Measurements from ENCODE around the gene RPTOR.
"Not testable (repeated sequence)": the region's sequence is repeated elsewhere in the genome, so short reads cannot be mapped to it uniquely, and the experiment has no call there.

RPTOR gene

DNA sequence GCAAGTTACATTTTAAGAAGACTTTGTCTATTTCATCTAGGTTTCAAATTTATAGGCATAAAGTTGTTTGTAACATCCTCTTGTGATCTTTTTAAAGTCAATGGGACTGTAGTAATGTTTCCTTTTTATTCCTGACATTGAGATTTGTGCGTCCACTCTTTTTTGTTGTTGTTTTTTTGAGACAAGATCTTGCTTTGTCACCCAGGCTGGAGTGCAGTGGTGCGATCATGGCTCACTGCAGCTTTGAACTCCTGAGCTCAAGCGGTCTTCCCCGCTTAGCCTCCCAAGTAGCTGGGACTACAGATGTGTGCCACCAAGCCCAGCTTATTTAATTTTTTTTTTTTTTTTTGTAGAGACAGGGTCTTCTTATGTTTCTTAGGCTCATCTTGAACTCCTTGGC is 29.9 kb downstream of the RPTOR start:
- no peak overlapping the region for H3K27ac ChIP-seq
- H3K4me3 ChIP-seq, result no peak overlapping the region
- no peaks in the 10 kb centered on the region for H3K36me3 ChIP-seq (ENCODE audit: insufficient read depth, low read length)
- H3K9me3 ChIP-seq (ENCODE audit: low read depth, low read length), result no peaks in the 10 kb centered on the region
- TF ChIP-seq POLR2AphosphoS5 (IDR thresholded peaks at IDR 0.05; ENCODE audit: borderline replicate concordance, low read depth, low read length), result no peak
- TF ChIP-seq EZH2 (IDR thresholded peaks at IDR 0.05), result no peak
- TF ChIP-seq FOXP2 (optimal IDR thresholded peaks at IDR 0.05; ENCODE audit: control extremely low read depth, extremely low read length, insufficient read depth), result no peak
- H3K9ac ChIP-seq (ENCODE audit: insufficient read length), result no peak overlapping the region
- DNase-seq (ENCODE audit: low read depth, low spot score), result no peak

DNA sequence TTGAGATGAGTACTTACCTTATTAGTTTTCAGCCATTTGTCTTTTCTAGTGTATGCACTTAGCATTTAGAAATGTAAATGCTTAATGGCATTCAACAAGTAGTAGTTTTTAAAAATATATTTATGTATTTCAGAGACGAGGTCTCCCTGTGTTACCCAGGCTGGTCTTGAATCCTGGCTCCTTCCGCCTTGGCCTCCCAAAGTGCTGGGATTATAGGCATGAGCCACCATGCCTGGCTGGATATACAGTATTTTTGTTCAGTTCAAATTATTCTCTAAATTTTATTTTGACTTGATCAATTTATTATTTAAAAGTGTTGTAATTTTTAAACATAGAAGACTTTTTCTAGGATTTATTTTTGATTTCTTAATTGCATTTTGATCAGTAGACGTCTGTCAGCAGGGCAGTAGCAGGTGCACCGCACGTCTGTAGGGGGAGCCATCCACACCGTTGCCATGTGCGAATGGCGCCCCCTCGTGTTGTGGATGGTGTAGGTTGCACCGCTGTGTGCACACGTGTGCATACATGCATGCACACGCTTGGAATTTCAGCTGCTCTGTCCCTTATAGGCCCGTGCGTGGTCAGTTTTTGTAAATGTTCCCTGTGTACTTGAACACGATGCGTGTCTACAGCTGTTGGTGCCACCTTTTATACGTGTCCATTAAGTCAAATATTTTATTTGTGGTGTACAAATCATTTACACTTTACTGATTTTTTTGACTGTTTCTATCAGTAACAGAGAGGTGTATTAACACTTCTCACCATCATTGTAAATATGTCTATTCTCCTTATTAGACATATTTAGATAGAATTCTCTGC is 30.6 kb downstream of the RPTOR start:
- no peak overlapping the region for H3K27ac ChIP-seq
- DNase-seq (ENCODE audit: low read depth, low spot score), result no peak
- H3K4me3 ChIP-seq, result no peak overlapping the region
- H3K9ac ChIP-seq (ENCODE audit: insufficient read length), result no peak overlapping the region
- no peak for TF ChIP-seq FOXP2 (optimal IDR thresholded peaks at IDR 0.05; ENCODE audit: control extremely low read depth, extremely low read length, insufficient read depth)
- TF ChIP-seq POLR2AphosphoS5 (IDR thresholded peaks at IDR 0.05; ENCODE audit: borderline replicate concordance, low read depth, low read length), result no peak
- TF ChIP-seq EZH2 (IDR thresholded peaks at IDR 0.05), result no peak
- no peaks in the 10 kb centered on the region for H3K9me3 ChIP-seq (ENCODE audit: low read depth, low read length)
- H3K36me3 ChIP-seq (ENCODE audit: insufficient read depth, low read length), result no peaks in the 10 kb centered on the region

DNA sequence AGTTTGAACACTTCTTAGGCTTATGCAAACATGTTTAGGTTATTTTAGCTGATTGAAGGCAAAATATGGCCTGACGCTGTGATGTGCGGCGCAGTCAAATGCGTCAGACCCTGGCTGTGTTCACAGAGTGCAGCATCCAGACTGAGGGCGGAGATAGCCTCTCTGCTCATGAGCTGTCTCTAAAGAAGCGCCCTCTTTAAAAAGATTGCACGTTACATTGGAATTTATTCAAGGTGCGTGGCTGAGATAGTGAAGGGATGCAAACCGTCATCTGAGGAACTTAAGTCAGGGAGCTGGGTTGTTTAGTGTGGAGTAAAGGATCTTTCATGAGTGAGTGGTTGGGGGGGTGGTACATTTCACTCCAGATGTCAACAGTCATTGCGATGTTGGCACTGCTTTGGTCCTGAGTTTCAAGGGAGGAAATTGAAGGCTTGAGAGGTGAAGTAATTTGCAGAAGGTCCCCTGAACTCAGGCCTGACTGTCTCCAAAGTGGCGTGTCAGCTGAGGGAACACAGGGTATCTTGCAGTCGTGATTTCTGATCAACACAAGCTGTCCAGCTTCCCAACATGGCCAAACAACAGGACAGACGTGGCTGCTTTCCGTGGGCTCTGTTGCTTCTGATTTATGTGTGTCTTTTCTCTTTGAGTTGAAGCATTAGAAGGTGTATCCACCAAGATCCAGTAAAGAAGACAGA is 33.4 kb downstream of the RPTOR start:
- Histone ChIP-seq H3K9me3 (ENCODE audit: low read depth, low read length) (no peaks in the 10 kb centered on the region), H3K4me3 (no peak overlapping the region), H3K36me3 (ENCODE audit: insufficient read depth, low read length) (no peaks in the 10 kb centered on the region), H3K27ac (no peak overlapping the region), H3K9ac (ENCODE audit: insufficient read length) (no peak overlapping the region)
- DNase-seq (ENCODE audit: low read depth, low spot score), result no peak
- TF ChIP-seq FOXP2 (optimal IDR thresholded peaks at IDR 0.05; ENCODE audit: control extremely low read depth, extremely low read length, insufficient read depth) (no peak), POLR2AphosphoS5 (IDR thresholded peaks at IDR 0.05; ENCODE audit: borderline replicate concordance, low read depth, low read length) (no peak), EZH2 (IDR thresholded peaks at IDR 0.05) (no peak)

DNA sequence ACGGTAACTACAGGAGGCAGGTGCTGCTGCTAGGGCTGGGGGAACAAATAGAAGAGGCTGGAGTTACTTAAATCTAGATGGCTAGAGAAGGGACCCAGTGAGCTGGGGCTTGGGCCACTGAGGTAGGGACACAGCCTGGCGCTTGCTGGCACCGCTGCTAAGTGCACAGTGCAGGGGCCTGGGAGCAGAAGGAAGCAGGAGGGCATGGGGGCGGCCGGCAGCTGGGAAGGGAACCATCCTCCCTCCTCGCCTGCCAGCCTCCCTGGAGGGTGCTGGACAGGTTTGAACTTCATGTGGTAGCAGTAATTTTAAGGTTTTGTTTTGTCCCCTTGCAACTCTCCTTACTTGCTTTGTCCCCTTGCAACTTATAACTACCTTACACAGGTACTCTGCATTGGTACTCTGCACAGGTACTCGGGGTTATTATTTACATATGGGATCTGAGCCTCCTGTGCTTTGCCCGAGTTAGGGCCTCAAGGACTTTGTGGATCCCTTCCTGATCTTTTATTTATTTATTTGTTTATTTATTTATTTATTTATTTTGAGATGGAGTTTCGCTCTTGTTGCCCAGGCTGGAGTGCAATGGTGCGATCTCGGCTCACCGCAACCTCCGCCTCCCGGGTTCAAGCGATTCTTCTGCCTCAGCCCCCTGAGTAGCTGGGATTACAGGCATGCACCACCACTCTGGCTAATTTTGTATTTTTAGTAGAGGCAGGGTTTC is 34.2 kb downstream of the RPTOR start:
- not testable (repeated sequence) for H3K27ac ChIP-seq; H3K9ac ChIP-seq (ENCODE audit: insufficient read length); DNase-seq (ENCODE audit: low read depth, low spot score); H3K36me3 ChIP-seq (ENCODE audit: insufficient read depth, low read length); H3K4me3 ChIP-seq; H3K9me3 ChIP-seq (ENCODE audit: low read depth, low read length)

DNA sequence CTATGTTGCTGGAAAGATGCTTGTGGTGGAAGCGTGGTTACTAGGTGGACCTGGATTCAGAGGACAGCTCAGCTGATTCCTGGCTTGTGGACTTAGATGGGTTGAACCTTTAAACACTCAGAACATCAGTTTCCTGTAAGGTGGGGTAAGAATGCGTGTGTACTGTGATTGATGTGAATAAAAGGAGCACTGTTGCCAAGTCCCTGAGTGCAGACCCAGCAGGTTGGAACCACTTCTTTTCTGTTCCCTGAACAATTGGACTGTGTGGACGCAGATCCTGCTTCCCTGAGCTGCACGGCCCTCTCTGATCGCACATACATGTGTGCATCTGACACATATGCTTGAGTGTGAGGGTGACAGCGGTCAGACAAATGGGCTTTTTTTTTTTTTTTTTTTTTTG is 37.5 kb downstream of the RPTOR start:
- no peak overlapping the region for H3K4me3 ChIP-seq
- no peak overlapping the region for H3K9ac ChIP-seq (ENCODE audit: insufficient read length)
- H3K9me3 ChIP-seq (ENCODE audit: low read depth, low read length), result no peaks in the 10 kb centered on the region
- no peak for DNase-seq (ENCODE audit: low read depth, low spot score)
- H3K27ac ChIP-seq, result no peak overlapping the region
- no peaks in the 10 kb centered on the region for H3K36me3 ChIP-seq (ENCODE audit: insufficient read depth, low read length)
- TF ChIP-seq FOXP2 (optimal IDR thresholded peaks at IDR 0.05; ENCODE audit: control extremely low read depth, extremely low read length, insufficient read depth) (no peak), POLR2AphosphoS5 (IDR thresholded peaks at IDR 0.05; ENCODE audit: borderline replicate concordance, low read depth, low read length) (no peak), EZH2 (IDR thresholded peaks at IDR 0.05) (no peak)

DNA sequence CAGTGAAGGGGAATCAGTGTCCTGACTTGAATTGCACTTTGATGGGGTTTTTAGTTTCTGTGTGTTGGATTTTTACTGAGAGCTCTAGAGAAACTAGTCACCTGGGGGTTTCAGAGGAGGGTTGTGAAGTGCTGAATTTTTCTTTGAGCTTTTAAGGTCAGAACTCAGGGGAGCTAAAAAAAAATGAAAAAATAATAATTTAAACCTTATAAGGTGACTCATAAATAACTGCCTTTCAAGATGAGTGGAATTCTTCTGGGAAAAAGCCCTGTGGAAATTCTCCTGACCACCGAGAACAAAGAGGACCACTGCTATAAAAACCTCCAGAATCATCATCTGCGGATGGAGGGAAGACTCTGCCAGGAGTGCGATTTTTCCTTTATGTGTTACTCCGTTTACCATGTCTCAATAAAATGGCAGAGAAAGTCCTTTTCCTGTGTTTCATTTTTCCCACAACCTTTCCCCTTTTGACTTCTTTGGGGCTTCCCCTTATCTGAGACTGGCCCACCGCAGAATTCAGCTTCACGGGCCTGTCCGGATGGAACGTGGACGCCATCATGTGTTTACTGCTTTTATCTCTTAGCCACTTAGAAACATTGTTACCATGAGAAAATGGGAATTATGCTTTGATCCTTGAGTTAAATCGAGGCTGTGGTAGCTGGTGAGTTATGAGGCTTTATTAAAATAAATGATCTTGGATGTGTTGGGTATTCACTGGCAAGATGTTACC is 39.7 kb downstream of the RPTOR start:
- no peak overlapping the region for H3K9ac ChIP-seq (ENCODE audit: insufficient read length)
- no peaks in the 10 kb centered on the region for H3K36me3 ChIP-seq (ENCODE audit: insufficient read depth, low read length)
- no peak for TF ChIP-seq FOXP2 (optimal IDR thresholded peaks at IDR 0.05; ENCODE audit: control extremely low read depth, extremely low read length, insufficient read depth)
- TF ChIP-seq POLR2AphosphoS5 (IDR thresholded peaks at IDR 0.05; ENCODE audit: borderline replicate concordance, low read depth, low read length), result no peak
- TF ChIP-seq EZH2 (IDR thresholded peaks at IDR 0.05), result no peak
- H3K9me3 ChIP-seq (ENCODE audit: low read depth, low read length), result no peaks in the 10 kb centered on the region
- H3K4me3 ChIP-seq, result no peak overlapping the region
- no peak overlapping the region for H3K27ac ChIP-seq
- no peak for DNase-seq (ENCODE audit: low read depth, low spot score)

DNA sequence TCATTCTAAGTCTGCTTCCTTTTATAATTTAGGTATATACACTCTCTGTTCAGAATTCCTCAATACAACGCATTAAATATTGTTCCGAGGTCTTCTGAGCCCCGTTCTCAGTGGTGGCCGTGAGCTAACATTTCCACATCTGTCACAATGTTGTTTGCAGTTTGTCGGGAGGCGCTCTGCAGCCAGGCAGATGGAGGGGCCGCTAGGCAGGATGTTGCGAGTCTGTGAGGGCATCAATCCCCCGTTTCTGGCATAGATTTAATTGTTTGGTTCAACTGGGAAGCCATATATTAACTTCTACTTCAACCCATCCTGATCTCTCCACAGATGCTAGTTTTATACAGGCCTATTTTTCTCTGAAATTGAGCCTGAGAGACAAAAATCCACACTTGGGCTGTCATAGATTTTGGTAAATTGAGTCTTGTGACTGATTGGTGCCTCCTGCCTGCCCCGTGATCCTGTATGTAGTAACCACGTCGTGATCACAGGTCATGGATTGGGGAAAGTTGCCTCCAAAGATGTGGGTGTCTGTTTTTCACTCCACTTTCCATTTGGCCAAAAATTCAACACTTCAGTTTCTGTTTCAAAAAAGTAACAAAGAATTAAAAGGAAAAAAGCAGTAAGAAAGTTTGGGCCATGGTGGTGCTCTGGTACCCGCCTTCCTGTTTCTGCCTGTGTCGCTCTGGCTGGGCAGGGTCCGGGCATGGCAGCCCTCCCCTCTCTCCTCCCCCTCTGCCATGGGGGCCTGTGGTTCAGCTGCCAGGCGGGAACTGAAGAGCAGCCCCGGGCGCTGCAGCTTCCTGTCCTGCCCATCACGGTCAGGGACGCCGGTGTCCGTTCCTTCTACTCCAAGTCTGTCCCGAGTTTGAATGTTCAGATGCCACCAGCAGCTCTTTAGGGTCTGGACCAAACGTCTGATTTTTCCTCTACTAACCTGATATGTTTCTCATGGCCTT is 41.5 kb downstream of the RPTOR start:
- DNase-seq (ENCODE audit: low read depth, low spot score), result no peak
- no peak overlapping the region for H3K4me3 ChIP-seq
- TF ChIP-seq FOXP2 (optimal IDR thresholded peaks at IDR 0.05; ENCODE audit: control extremely low read depth, extremely low read length, insufficient read depth) (no peak), EZH2 (IDR thresholded peaks at IDR 0.05) (no peak), POLR2AphosphoS5 (IDR thresholded peaks at IDR 0.05; ENCODE audit: borderline replicate concordance, low read depth, low read length) (no peak)

More for the DNA sequence above, 41.5 kb downstream of the RPTOR start:
- Histone ChIP-seq H3K36me3 (ENCODE audit: insufficient read depth, low read length) (no peaks in the 10 kb centered on the region), H3K27ac (no peak overlapping the region), H3K9ac (ENCODE audit: insufficient read length) (no peak overlapping the region), H3K9me3 (ENCODE audit: low read depth, low read length) (no peaks in the 10 kb centered on the region)
